Measurements from ENCODE around the gene TOM1L2.
A peak's percentile ranks its signal among the peaks of the same experiment; 100 is the strongest.

- TF ChIP-seq, protein P1, sequence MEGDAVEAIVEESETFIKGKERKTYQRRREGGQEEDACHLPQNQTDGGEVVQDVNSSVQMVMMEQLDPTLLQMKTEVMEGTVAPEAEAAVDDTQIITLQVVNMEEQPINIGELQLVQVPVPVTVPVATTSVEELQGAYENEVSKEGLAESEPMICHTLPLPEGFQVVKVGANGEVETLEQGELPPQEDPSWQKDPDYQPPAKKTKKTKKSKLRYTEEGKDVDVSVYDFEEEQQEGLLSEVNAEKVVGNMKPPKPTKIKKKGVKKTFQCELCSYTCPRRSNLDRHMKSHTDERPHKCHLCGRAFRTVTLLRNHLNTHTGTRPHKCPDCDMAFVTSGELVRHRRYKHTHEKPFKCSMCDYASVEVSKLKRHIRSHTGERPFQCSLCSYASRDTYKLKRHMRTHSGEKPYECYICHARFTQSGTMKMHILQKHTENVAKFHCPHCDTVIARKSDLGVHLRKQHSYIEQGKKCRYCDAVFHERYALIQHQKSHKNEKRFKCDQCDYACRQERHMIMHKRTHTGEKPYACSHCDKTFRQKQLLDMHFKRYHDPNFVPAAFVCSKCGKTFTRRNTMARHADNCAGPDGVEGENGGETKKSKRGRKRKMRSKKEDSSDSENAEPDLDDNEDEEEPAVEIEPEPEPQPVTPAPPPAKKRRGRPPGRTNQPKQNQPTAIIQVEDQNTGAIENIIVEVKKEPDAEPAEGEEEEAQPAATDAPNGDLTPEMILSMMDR (IDR thresholded peaks at IDR 0.05), result no peak
- TF ChIP-seq POLR2A (IDR thresholded peaks at IDR 0.05) (no peak), POLR2AphosphoS5 (IDR thresholded peaks at IDR 0.05; ENCODE audit: insufficient read depth in 1 of 2, low read depth in 1 of 2) (peak in 1 of 2 donors; percentile 4)
Measured at GRCh38 chr17:17824119-17824782, 147.9 kb downstream of the TOM1L2 start.
